K562 (cell line): ENCODE data around the gene DHX32. TPM values are rescaled to one million over a fixed set of nuclear protein-coding genes. Genes with fewer than 3 reads are reported as not detected.

Experiments used
- BMI1 ChIP-seq: fragments of 150-350 bp; IDR thresholded peaks from 2 replicates; pipeline ENCODE4 v1.6.1; 2014; ENCODE audit warnings: low read length
- CREM ChIP-seq: IDR thresholded peaks from 2 replicates; pipeline ENCODE4 v1.6.1; 2014; ENCODE audit warnings: antibody characterized with exemption, low read depth
- HCFC1 ChIP-seq: IDR thresholded peaks from 2 replicates; pipeline ENCODE4 v1.6.1; 2012; ENCODE audit warnings: low read depth, low read length, improper control_type of control experiment
- HNRNPL ChIP-seq: fragments of 200-400 bp; formaldehyde crosslinking; IDR thresholded peaks from 2 replicates; pipeline ENCODE4 v1.6.1; 2017; ENCODE audit warnings: low read depth, mild to moderate bottlenecking, low read length
- SAP30 ChIP-seq: fragments of 200-600 bp; sonication (generic); IDR thresholded peaks from 2 replicates; pipeline ENCODE4 v1.6.1; 2012; ENCODE audit warnings: borderline replicate concordance, low read depth, mild to moderate bottlenecking, moderate library complexity, low read length, control low read depth, inconsistent platforms; ENCODE audit not compliant: insufficient read depth, poor library complexity, severe bottlenecking
- TAF1 ChIP-seq: IDR thresholded peaks from 2 replicates; pipeline ENCODE4 v1.6.1; 2011; ENCODE audit warnings: mild to moderate bottlenecking, low read length, moderate library complexity; ENCODE audit not compliant: insufficient read depth, control insufficient read depth, severe bottlenecking; ENCODE audit errors: extremely low read depth
- polyA plus RNA-seq, 8 experiments: library from polyadenylated mRNA; depleted of rRNA in 4 of 8; stranded (reverse) in 5 of 8; unstranded in 3 of 8; fragments of >200 nt; fragmentation: Nextera tagmentation in 2 of 8; fragmentation: Illumina TruSeq in 1 of 8; extraction: Ambion mirVana in 2 of 8; extraction: Trizol in 1 of 8; gene quantifications; 2 replicates each; pipeline versions ENCODE4 v1.2.1 to v1.2.3, GENCODE V29; 2011 to 2014; ENCODE audit warnings: inconsistent platforms in 1 of 8, missing spikeins in 1 of 8
- total RNA-seq, 7 experiments: library from RNA; depleted of rRNA in 6 of 7; stranded (reverse); fragments of >200 nt in 6 of 7; fragmentation: Illumina TruSeq in 2 of 7; extraction: Trizol in 2 of 7; gene quantifications; 2 replicates each; pipeline versions ENCODE4 v1.2.1 to v1.2.3, GENCODE V29; 2011 to 2021; ENCODE audit warnings: low replicate concordance in 1 of 7
- TF ChIP-seq, protein P1 (sequence below): fragments of 450-650 bp; IDR thresholded peaks from 2 replicates; pipeline ENCODE4 v1.6.1; 2016; ENCODE audit warnings: low read depth
- TF ChIP-seq, protein P2 (sequence below): fragments of 200-800 bp; sonication (Bioruptor generic); IDR thresholded peaks from 2 replicates; pipeline ENCODE4 v1.6.1; 2017; ENCODE audit warnings: missing genetic modification characterization, missing compliant biosample characterization

Gene DHX32
- total and polyA plus RNA-seq, 9 of the 15 experiments (the other 6 are each of a cell fraction or from before 2014, with no cell fraction given): 5.8 to 23.5 (median 17.5) TPM

DNA sequence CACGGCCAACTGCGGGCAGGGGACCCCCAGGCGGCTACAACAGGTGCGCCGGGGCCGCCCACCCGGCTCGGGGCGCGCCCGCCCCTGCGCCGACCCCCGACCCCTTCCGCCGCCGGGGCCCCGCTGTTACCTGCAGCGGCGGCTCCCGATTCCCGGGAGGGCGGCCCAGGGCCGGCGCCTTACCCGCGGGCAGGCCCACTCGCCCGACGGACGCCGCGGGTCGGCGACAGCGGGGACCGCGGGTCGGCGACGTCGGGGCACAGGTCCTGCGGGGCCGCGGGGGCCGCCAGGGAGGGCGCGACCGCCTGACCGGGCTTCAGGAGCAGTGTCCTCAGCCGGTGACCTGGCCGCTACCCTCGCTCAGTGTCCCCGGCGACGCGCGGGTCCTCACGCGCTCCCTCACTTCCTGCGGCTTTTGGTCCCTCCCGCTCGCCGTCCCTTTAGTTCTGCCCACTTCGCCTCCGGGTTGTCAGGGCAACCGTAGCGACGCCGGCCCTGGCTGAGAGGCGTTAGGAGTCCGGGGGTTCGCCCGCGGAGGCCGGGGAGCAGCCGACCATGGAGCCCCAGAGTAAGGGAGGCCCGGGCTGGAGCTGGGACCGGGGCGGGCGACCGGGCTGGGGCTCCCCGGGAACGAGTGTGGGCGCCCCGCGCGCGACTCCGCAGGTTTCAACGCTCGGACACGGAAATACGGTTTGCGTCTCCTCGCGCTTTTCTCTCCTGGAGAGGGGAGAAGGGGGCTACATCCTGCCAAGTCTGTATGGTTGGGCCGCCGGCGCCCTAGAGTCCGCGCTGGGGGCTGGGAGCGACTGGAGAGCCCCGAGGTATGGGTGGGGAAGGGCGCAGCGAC is 15.2 kb upstream of the DHX32 start, which contains the start of gene FANK1 (continued):
- TF ChIP-seq CREM (peak; percentile 58; the same call in 1 of the 2 replicates), SAP30 (peak; percentile 88), BMI1 (0 out of 2 replicates have a peak, but pooled peaks have one; percentile 61), HCFC1 (0 out of 2 replicates have a peak, but pooled peaks have one; percentile 11), HNRNPL (0 out of 2 replicates have a peak, but pooled peaks have one; percentile 9), TAF1 (peak; percentile 31)
- TF ChIP-seq, protein P1, sequence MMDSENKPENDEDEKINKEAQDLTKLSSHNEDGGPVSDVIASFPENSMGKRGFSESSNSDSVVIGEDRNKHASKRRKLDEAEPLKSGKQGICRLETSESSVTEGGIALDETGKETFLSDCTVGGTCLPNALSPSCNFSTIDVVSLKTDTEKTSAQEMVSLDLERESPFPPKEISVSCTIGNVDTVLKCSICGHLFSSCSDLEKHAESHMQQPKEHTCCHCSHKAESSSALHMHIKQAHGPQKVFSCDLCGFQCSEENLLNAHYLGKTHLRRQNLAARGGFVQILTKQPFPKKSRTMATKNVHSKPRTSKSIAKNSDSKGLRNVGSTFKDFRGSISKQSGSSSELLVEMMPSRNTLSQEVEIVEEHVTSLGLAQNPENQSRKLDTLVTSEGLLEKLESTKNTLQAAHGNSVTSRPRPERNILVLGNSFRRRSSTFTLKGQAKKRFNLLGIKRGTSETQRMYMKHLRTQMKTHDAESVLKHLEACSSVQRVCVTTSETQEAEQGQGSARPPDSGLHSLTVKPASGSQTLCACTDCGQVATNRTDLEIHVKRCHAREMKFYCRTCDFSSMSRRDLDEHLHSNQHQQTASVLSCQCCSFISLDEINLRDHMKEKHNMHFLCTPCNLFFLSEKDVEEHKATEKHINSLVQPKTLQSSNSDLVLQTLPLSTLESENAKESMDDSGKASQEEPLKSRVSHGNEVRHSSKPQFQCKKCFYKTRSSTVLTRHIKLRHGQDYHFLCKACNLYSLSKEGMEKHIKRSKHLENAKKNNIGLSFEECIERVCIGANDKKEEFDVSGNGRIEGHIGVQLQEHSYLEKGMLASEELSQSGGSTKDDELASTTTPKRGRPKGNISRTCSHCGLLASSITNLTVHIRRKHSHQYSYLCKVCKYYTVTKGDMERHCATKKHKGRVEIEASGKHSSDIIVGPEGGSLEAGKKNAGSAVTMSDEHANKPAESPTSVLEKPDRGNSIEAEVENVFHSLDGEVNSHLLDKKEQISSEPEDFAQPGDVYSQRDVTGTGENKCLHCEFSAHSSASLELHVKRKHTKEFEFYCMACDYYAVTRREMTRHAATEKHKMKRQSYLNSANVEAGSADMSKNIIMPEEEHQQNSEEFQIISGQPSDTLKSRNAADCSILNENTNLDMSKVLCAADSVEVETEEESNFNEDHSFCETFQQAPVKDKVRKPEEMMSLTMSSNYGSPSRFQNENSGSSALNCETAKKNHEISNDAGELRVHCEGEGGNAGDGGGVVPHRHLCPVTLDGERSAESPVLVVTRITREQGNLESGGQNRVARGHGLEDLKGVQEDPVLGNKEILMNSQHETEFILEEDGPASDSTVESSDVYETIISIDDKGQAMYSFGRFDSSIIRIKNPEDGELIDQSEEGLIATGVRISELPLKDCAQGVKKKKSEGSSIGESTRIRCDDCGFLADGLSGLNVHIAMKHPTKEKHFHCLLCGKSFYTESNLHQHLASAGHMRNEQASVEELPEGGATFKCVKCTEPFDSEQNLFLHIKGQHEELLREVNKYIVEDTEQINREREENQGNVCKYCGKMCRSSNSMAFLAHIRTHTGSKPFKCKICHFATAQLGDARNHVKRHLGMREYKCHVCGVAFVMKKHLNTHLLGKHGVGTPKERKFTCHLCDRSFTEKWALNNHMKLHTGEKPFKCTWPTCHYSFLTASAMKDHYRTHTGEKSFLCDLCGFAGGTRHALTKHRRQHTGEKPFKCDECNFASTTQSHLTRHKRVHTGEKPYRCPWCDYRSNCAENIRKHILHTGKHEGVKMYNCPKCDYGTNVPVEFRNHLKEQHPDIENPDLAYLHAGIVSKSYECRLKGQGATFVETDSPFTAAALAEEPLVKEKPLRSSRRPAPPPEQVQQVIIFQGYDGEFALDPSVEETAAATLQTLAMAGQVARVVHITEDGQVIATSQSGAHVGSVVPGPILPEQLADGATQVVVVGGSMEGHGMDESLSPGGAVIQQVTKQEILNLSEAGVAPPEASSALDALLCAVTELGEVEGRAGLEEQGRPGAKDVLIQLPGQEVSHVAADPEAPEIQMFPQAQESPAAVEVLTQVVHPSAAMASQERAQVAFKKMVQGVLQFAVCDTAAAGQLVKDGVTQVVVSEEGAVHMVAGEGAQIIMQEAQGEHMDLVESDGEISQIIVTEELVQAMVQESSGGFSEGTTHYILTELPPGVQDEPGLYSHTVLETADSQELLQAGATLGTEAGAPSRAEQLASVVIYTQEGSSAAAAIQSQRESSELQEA: peak; percentile 91
- TF ChIP-seq, protein P2, sequence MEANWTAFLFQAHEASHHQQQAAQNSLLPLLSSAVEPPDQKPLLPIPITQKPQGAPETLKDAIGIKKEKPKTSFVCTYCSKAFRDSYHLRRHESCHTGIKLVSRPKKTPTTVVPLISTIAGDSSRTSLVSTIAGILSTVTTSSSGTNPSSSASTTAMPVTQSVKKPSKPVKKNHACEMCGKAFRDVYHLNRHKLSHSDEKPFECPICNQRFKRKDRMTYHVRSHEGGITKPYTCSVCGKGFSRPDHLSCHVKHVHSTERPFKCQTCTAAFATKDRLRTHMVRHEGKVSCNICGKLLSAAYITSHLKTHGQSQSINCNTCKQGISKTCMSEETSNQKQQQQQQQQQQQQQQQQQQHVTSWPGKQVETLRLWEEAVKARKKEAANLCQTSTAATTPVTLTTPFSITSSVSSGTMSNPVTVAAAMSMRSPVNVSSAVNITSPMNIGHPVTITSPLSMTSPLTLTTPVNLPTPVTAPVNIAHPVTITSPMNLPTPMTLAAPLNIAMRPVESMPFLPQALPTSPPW: 0 out of 2 replicates have a peak, but pooled peaks have one; percentile 26
